Measurements from ENCODE around the gene MICAL3.

GRCh38 chr22:17938484-17938924 is 85.9 kb downstream of the MICAL3 start:
- TF ChIP-seq, protein P1, sequence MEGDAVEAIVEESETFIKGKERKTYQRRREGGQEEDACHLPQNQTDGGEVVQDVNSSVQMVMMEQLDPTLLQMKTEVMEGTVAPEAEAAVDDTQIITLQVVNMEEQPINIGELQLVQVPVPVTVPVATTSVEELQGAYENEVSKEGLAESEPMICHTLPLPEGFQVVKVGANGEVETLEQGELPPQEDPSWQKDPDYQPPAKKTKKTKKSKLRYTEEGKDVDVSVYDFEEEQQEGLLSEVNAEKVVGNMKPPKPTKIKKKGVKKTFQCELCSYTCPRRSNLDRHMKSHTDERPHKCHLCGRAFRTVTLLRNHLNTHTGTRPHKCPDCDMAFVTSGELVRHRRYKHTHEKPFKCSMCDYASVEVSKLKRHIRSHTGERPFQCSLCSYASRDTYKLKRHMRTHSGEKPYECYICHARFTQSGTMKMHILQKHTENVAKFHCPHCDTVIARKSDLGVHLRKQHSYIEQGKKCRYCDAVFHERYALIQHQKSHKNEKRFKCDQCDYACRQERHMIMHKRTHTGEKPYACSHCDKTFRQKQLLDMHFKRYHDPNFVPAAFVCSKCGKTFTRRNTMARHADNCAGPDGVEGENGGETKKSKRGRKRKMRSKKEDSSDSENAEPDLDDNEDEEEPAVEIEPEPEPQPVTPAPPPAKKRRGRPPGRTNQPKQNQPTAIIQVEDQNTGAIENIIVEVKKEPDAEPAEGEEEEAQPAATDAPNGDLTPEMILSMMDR (IDR thresholded peaks at IDR 0.05): no peak
- no peak for TF ChIP-seq POLR2AphosphoS5 (IDR thresholded peaks at IDR 0.05)
